ENCODE data around the gene TNFSF8. TPM values are rescaled to one million over a fixed set of nuclear protein-coding genes. Genes with fewer than 3 reads are reported as not detected.

The TNFSF8 gene
- polyA plus RNA-seq, 1 of the 3 experiments (the other 2 are of a cell fraction): not detected

- POLR2A ChIA-PET: no interaction called here
- Histone ChIP-seq H3K79me2 (ENCODE audit: insufficient read depth) (no peaks in the 10 kb centered on the region), H3K36me3 (replicated peaks in 1 of 2; ENCODE audit: control insufficient read depth in 1 of 2, insufficient read depth in 2 of 2, low read length in 1 of 2) (no peaks in the 10 kb centered on the region), H3K4me3 (ENCODE audit: low read depth in 2 of 2, low read length in 1 of 2) (no peak overlapping the region), H3F3A (replicated peaks; ENCODE audit: insufficient read depth) (no peaks in the 10 kb centered on the region), H3K27ac (ENCODE audit: low read depth in 2 of 2, low read length in 1 of 2) (no peak overlapping the region), H3K4me1 (ENCODE audit: control insufficient read depth in 1 of 2, insufficient read depth in 2 of 2, low read depth in 1 of 2, low read length in 1 of 2) (no peaks in the 10 kb centered on the region), H3K9me3 (no peaks in the 10 kb centered on the region), H2AFZ (ENCODE audit: low read depth) (no peak overlapping the region), H3K9ac (no peak overlapping the region), H4K20me1 (ENCODE audit: insufficient read depth) (no peaks in the 10 kb centered on the region), H3K9me2 (no peaks in the 10 kb centered on the region), H3K4me2 (no peak overlapping the region), H3K27me3 (ENCODE audit: insufficient read depth) (no peaks in the 10 kb centered on the region)
- TF ChIP-seq FOSL2 (IDR thresholded peaks at IDR 0.05; ENCODE audit: borderline replicate concordance, low read depth): no peak
- no peak for TF ChIP-seq REST (IDR thresholded peaks at IDR 0.05; ENCODE audit: low read depth, low read length)
- no peak for TF ChIP-seq CTCF (IDR thresholded peaks at IDR 0.05)
- TF ChIP-seq NRF1 (IDR thresholded peaks at IDR 0.05; ENCODE audit: low read depth, low read length): no peak
- TF ChIP-seq RAD21 (IDR thresholded peaks at IDR 0.05; ENCODE audit: low read length): no peak
- TF ChIP-seq FOXM1 (IDR thresholded peaks at IDR 0.05; ENCODE audit: low read depth): no peak
- no peak for TF ChIP-seq GABPA (IDR thresholded peaks at IDR 0.05; ENCODE audit: low read depth)
- no peak for TF ChIP-seq SMC3 (IDR thresholded peaks at IDR 0.05; ENCODE audit: low read depth, low read length)
- no peak for TF ChIP-seq GATA2 (CRISPR knock-in tag; IDR thresholded peaks at IDR 0.05)
- TF ChIP-seq RXRA (IDR thresholded peaks at IDR 0.05; ENCODE audit: borderline replicate concordance, low read depth): no peak
- no peak for TF ChIP-seq RFX5 (IDR thresholded peaks at IDR 0.05; ENCODE audit: low read length)
- TF ChIP-seq USF2 (IDR thresholded peaks at IDR 0.05; ENCODE audit: borderline replicate concordance, low read depth, low read length): no peak
- TF ChIP-seq TAF1 (IDR thresholded peaks at IDR 0.05; ENCODE audit: borderline replicate concordance, low read depth, low read length): no peak
- TF ChIP-seq MXI1 (IDR thresholded peaks at IDR 0.05; ENCODE audit: low read depth, low read length): no peak
- TF ChIP-seq NFIC (IDR thresholded peaks at IDR 0.05; ENCODE audit: borderline replicate concordance): no peak
- no peak for TF ChIP-seq ELF1 (IDR thresholded peaks at IDR 0.05)
- TF ChIP-seq RCOR1 (IDR thresholded peaks at IDR 0.05; ENCODE audit: low read length): no peak
- TF ChIP-seq MAX (IDR thresholded peaks at IDR 0.05; ENCODE audit: low read depth): no peak
- 0% methylated on average over 1 of the region's 1 CpG for WGBS (ENCODE audit: low lambda C conversion rate)
- DNase-seq: no peak
- CTCF ChIA-PET: interaction anchor here (1.7 kb wide), 1 partner anchor 203 kb away, joined by 3 read pairs; no protein-coding TSS in a partner anchor
These were observed 46.7 kb downstream of the TNFSF8 start for GRCh38 chr9:114883709-114884108.

All from SK-N-SH (cell line).